ENCODE data around the gene C10orf120.

Gene C10orf120

GRCh38 chr10:122699796-122700455 lies at the start of gene C10orf120:
Gene C10orf120 (minus strand): TSS chr10:122699846. CDS start chr10:122699790, 56 bp downstream.
- no peak for DNase-seq

GRCh38 chr10:122748496-122748895 lies 48.9 kb upstream of the C10orf120 start:
- DNase-seq, result no peak

GRCh38 chr10:122746408-122746807 lies 46.8 kb upstream of the C10orf120 start:
- DNase-seq, result no peak

GRCh38 chr10:122744257-122744656 lies 44.6 kb upstream of the C10orf120 start:
- no peak for DNase-seq

- DNase-seq, result no peak
Observed at GRCh38 chr10:122740640-122741039, 41.0 kb upstream of the C10orf120 start.

- no peak for DNase-seq
Observed at GRCh38 chr10:122738031-122738430, 38.4 kb upstream of the C10orf120 start.

GRCh38 chr10:122733931-122734665 lies 34.5 kb upstream of the C10orf120 start:
- DNase-seq, result no peak

GRCh38 chr10:122733443-122733842 lies 33.8 kb upstream of the C10orf120 start:
- DNase-seq, result no peak

GRCh38 chr10:122730238-122730637 lies 30.6 kb upstream of the C10orf120 start:
- DNase-seq, result no peak

GRCh38 chr10:122729126-122729525 lies 29.5 kb upstream of the C10orf120 start:
- no peak for DNase-seq

- no peak for DNase-seq
Observed at GRCh38 chr10:122727426-122727825, 27.8 kb upstream of the C10orf120 start.

GRCh38 chr10:122725768-122726167 lies 26.1 kb upstream of the C10orf120 start:
- DNase-seq, result no peak

- DNase-seq, result no peak
Observed at GRCh38 chr10:122725006-122725405, 25.4 kb upstream of the C10orf120 start.

- DNase-seq, result no peak
Observed at GRCh38 chr10:122721111-122721510, 21.5 kb upstream of the C10orf120 start.

- DNase-seq, result no peak
Observed at GRCh38 chr10:122716025-122716424, 16.4 kb upstream of the C10orf120 start.

- no peak for DNase-seq
Observed at GRCh38 chr10:122715576-122715975, 15.9 kb upstream of the C10orf120 start.

- no peak for DNase-seq
Observed at GRCh38 chr10:122713091-122713885, 13.6 kb upstream of the C10orf120 start.

- DNase-seq, result no peak
Observed at GRCh38 chr10:122710576-122710975, 10.9 kb upstream of the C10orf120 start.

- no peak for DNase-seq
Observed at GRCh38 chr10:122709971-122710370, 10.3 kb upstream of the C10orf120 start.

GRCh38 chr10:122707535-122707934 lies 7.9 kb upstream of the C10orf120 start:
- no peak for DNase-seq

- DNase-seq, result no peak
Observed at GRCh38 chr10:122706947-122707346, 7.3 kb upstream of the C10orf120 start.

- DNase-seq, result no peak
Observed at GRCh38 chr10:122706467-122706866, 6.8 kb upstream of the C10orf120 start.
